HEK293 (cell line): ENCODE results near the gene ADAMTS17.

Experiments
- CTCF ChIA-PET: fragments of 350-600 bp; formaldehyde crosslinking; extraction: SDS; loops from one replicate; lab custom pipeline; 2021; ENCODE audit warnings: antibody characterized with exemption; lab: Yijun Ruan, JAX
- POLR2A ChIA-PET: fragments of 300-600 bp; formaldehyde crosslinking; extraction: SDS; loops from one replicate; lab custom pipeline; 2020; ENCODE audit warnings: antibody characterized with exemption, inconsistent platforms; lab: Yijun Ruan, JAX
- H3K27ac ChIP-seq: fragments of 200-500 bp; sonication (Bioruptor generic); 2 replicates; pipeline ENCODE4 v1.5.1; 2014; ENCODE audit warnings: low read depth, low read length, control low read depth, inconsistent platforms; ENCODE audit errors: extremely low read depth
- H3K36me3 ChIP-seq, 2 experiments: fragments of 200-500 bp in 1 of 2; sonication (Bioruptor generic) in 1 of 2; 1 replicate in 1 of 2; 2 replicates in 1 of 2; pipeline ENCODE4 v1.5.1; 2014 to 2017; ENCODE audit warnings: inconsistent platforms in 2 of 2, low read length in 2 of 2; ENCODE audit not compliant: control insufficient read depth in 2 of 2, insufficient read depth in 1 of 2
- H3K4me1 ChIP-seq: fragments of 200-500 bp; sonication (Bioruptor generic); 2 replicates; pipeline ENCODE4 v1.5.1; 2014; ENCODE audit warnings: mild to moderate bottlenecking, low read length, inconsistent platforms; ENCODE audit not compliant: control insufficient read depth, insufficient read depth
- H3K4me3 ChIP-seq: 2 replicates; pipeline ENCODE4 v1.5.1; 2011; ENCODE audit warnings: low read depth, mild to moderate bottlenecking, control low read depth, low read length, moderate library complexity
- H3K9me3 ChIP-seq: fragments of 200-500 bp; sonication (Bioruptor generic); 2 replicates; pipeline ENCODE4 v1.5.1; 2014; ENCODE audit warnings: low read depth, low read length, inconsistent platforms; ENCODE audit not compliant: control insufficient read depth, insufficient read depth
- FEZF1 ChIP-seq: fragments of 450-650 bp; formaldehyde crosslinking; IDR thresholded peaks from 2 replicates; pipeline ENCODE4 v1.5.1; 2016; ENCODE audit warnings: missing biosample characterization, missing genetic modification characterization
- KLF1 ChIP-seq: fragments of 450-650 bp; formaldehyde crosslinking; IDR thresholded peaks from 2 replicates; pipeline ENCODE4 v1.5.1; 2016; ENCODE audit warnings: missing biosample characterization, missing genetic modification characterization
- MZF1 ChIP-seq: fragments of 450-650 bp; formaldehyde crosslinking; IDR thresholded peaks from 2 replicates; pipeline ENCODE4 v1.5.1; 2017; ENCODE audit warnings: missing biosample characterization, missing genetic modification characterization, borderline replicate concordance
- TCF7L2 ChIP-seq: IDR thresholded peaks from 2 replicates; pipeline ENCODE4 v1.6.1; 2011; ENCODE audit warnings: low read depth, mild to moderate bottlenecking, inconsistent platforms, low read length, moderate library complexity, borderline replicate concordance
- WT1 ChIP-seq: fragments of 450-650 bp; formaldehyde crosslinking; IDR thresholded peaks from 2 replicates; pipeline ENCODE4 v1.5.1; 2016; ENCODE audit warnings: missing biosample characterization, missing genetic modification characterization
- YY2 ChIP-seq: fragments of 450-650 bp; formaldehyde crosslinking; IDR thresholded peaks from 2 replicates; pipeline ENCODE4 v1.5.1; 2016; ENCODE audit warnings: missing biosample characterization, missing genetic modification characterization
- ZNF174 ChIP-seq: fragments of 450-650 bp; formaldehyde crosslinking; IDR thresholded peaks from 2 replicates; pipeline ENCODE4 v1.5.0; 2017; ENCODE audit warnings: missing biosample characterization, mild to moderate bottlenecking, missing genetic modification characterization
- ZNF341 ChIP-seq: fragments of 450-650 bp; formaldehyde crosslinking; IDR thresholded peaks from 2 replicates; pipeline ENCODE4; 2016; ENCODE audit warnings: low read depth, missing biosample characterization, missing genetic modification characterization
- ZNF354C ChIP-seq: fragments of 450-650 bp; formaldehyde crosslinking; IDR thresholded peaks from 2 replicates; pipeline ENCODE4 v1.5.1; 2016; ENCODE audit warnings: missing biosample characterization, missing genetic modification characterization, low read depth, borderline replicate concordance
- ZNF366 ChIP-seq: fragments of 450-650 bp; formaldehyde crosslinking; conservative IDR thresholded peaks from 2 replicates; pipeline ENCODE4 v1.5.1; 2016; ENCODE audit warnings: missing biosample characterization, missing genetic modification characterization
- ZNF391 ChIP-seq: fragments of 450-650 bp; formaldehyde crosslinking; IDR thresholded peaks from 2 replicates; pipeline ENCODE4 v1.5.1; 2016; ENCODE audit warnings: low read depth, missing biosample characterization, missing genetic modification characterization, borderline replicate concordance
- ZNF510 ChIP-seq: fragments of 450-650 bp; formaldehyde crosslinking; IDR thresholded peaks from 2 replicates; pipeline ENCODE4 v1.5.1; 2018; ENCODE audit warnings: mild to moderate bottlenecking, missing genetic modification characterization, missing biosample characterization; ENCODE audit not compliant: insufficient replicate concordance
- ZNF544 ChIP-seq: fragments of 450-650 bp; formaldehyde crosslinking; IDR thresholded peaks from 2 replicates; pipeline ENCODE4 v1.5.0; 2017; ENCODE audit warnings: missing biosample characterization, missing genetic modification characterization
- ZNF596 ChIP-seq: fragments of 450-650 bp; IDR thresholded peaks from 2 replicates; pipeline ENCODE4 v1.5.0; 2018; ENCODE audit warnings: missing biosample characterization, mild to moderate bottlenecking, missing genetic modification characterization, moderate library complexity
- ZNF701 ChIP-seq: fragments of 450-650 bp; formaldehyde crosslinking; IDR thresholded peaks from 2 replicates; pipeline ENCODE4 v1.5.1; 2016; ENCODE audit warnings: missing biosample characterization, missing genetic modification characterization
- ZNF76 ChIP-seq: fragments of 450-650 bp; formaldehyde crosslinking; IDR thresholded peaks from 2 replicates; pipeline ENCODE4; 2016; ENCODE audit warnings: low read depth, missing biosample characterization, missing genetic modification characterization, borderline replicate concordance
- ZNF792 ChIP-seq: fragments of 450-650 bp; formaldehyde crosslinking; IDR thresholded peaks from 2 replicates; pipeline ENCODE4 v1.5.1; 2016; ENCODE audit warnings: missing biosample characterization, missing genetic modification characterization
- ZNF843 ChIP-seq: fragments of 450-650 bp; formaldehyde crosslinking; IDR thresholded peaks from 2 replicates; pipeline ENCODE4 v1.5.1; 2016; ENCODE audit warnings: missing biosample characterization, missing genetic modification characterization
- ZXDB ChIP-seq: fragments of 450-650 bp; formaldehyde crosslinking; IDR thresholded peaks from 2 replicates; pipeline ENCODE4 v1.5.1; 2016; ENCODE audit warnings: missing biosample characterization, missing genetic modification characterization
- TF ChIP-seq, protein P1 (sequence below): fragments of 450-650 bp; formaldehyde crosslinking; IDR thresholded peaks from 2 replicates; pipeline ENCODE4 v1.5.1; 2017; ENCODE audit warnings: missing biosample characterization, missing genetic modification characterization
- TF ChIP-seq, protein P2 (sequence below): fragments of 450-650 bp; formaldehyde crosslinking; IDR thresholded peaks from 2 replicates; pipeline ENCODE4 v1.5.1; 2016; ENCODE audit warnings: missing biosample characterization, missing genetic modification characterization
- TF ChIP-seq, protein P3 (sequence below): fragments of 450-650 bp; formaldehyde crosslinking; IDR thresholded peaks from 2 replicates; pipeline ENCODE4 v1.5.1; 2016; ENCODE audit warnings: missing biosample characterization, missing genetic modification characterization
- TF ChIP-seq, protein P4 (sequence below): fragments of 450-650 bp; formaldehyde crosslinking; IDR thresholded peaks from 2 replicates; pipeline ENCODE4 v1.5.1; 2017; ENCODE audit warnings: missing biosample characterization, missing genetic modification characterization
- TF ChIP-seq, protein P5 (sequence below): fragments of 450-650 bp; formaldehyde crosslinking; IDR thresholded peaks from 2 replicates; pipeline ENCODE4 v1.5.1; 2016; ENCODE audit warnings: missing biosample characterization, missing genetic modification characterization
- TF ChIP-seq, protein P6 (sequence below): fragments of 450-650 bp; formaldehyde crosslinking; IDR thresholded peaks from 2 replicates; pipeline ENCODE4 v1.5.1; 2016; ENCODE audit warnings: missing biosample characterization, missing genetic modification characterization

Gene ADAMTS17

DNA sequence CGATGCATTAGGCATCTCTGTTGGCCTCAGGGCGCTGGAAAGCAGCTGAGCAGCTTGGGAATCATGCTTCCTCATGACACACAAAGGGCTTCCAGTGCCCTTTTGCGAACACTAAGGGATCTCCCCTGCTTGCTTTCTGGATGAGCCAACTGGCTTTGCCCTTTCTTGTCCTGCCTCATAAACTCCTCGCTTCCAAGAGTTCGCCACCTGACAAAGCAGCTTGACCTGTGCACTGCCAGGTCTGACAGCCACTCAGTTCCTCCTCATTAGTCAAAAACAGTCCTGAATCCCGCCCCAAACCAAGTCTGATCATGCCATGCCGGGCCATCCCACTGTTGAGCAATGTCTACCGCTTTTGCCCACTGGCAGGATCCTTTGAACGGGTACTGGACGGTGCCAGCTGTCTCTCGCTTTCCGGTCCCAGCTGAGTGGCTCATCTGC is 343.1 kb downstream of the ADAMTS17 start (continued):
- TF ChIP-seq FEZF1 (tag by site-specific recombination) = no peak
- TF ChIP-seq ZNF544 (tag by site-specific recombination) = no peak
- TF ChIP-seq, protein P1, sequence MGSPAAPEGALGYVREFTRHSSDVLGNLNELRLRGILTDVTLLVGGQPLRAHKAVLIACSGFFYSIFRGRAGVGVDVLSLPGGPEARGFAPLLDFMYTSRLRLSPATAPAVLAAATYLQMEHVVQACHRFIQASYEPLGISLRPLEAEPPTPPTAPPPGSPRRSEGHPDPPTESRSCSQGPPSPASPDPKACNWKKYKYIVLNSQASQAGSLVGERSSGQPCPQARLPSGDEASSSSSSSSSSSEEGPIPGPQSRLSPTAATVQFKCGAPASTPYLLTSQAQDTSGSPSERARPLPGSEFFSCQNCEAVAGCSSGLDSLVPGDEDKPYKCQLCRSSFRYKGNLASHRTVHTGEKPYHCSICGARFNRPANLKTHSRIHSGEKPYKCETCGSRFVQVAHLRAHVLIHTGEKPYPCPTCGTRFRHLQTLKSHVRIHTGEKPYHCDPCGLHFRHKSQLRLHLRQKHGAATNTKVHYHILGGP = no peak
- TF ChIP-seq ZXDB (tag by site-specific recombination) = no peak

DNA sequence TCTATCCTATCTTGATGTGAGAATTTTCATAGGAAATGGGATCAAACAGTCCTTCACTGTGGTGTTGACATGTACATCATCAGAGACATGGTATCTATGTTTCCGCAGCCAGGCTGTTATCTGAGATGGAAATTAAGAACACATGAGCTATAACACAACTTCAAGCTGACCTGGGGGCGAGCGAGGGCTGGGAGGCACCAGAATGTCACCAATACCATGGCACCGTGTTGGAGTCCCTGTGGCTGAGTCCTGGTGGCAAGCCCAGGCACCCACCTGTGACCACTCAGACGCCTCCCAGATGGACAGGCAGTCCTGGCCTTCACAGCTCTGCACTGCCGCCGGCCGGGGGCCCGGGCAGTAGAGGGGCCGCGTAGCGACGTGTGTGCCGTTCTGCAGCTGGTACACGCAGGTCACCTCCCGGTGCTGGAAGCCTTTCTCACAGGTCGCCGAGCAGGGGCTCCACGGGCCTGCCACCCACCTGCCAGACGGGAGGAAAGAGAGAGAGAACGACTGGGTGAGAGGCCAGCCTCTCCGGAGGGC is 344.6 kb downstream of the ADAMTS17 start:
- Histone ChIP-seq H3K4me3 (no peak overlapping the region), H3K9me3 (no peaks in the 10 kb centered on the region), H3K27ac (no peak overlapping the region), H3K4me1 (peaks cover 5% of the 10 kb centered on the region; the same call in 1 of the 2 replicates), H3K36me3 (no peaks in the 10 kb centered on the region)
- POLR2A ChIA-PET = no interaction called here
- CTCF ChIA-PET = interaction anchor here (0.7 to 1.1 kb wide), 2 partner anchors 8 to 352 kb away, joined by 3 to 4 read pairs; no protein-coding TSS in a partner anchor
- TF ChIP-seq ZNF596 = no peak

DNA sequence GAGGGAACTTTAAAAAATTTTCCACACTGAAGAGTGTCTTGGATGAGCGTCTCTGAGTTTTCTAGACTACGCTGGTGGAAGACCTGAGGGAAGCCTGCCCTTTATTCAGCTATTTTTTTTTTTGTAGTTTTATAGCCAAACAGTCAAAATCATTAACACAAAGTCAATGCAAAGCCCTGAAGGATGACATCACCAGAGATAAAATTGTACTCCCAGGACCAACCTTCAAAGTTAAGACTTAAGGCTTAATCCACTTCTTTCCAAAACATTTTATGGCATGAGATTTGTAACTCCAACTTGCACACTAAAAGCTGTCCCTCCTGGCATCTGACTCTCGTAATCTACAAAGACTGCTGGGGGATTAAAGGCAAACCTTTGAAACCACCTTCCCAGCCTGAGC is 345.1 kb downstream of the ADAMTS17 start:
- CTCF ChIA-PET = interaction anchor here (0.6 kb wide), 1 partner anchor 34 kb away, joined by 3 read pairs; no protein-coding TSS in a partner anchor
- Histone ChIP-seq H3K9me3 (no peaks in the 10 kb centered on the region), H3K4me3 (no peak overlapping the region), H3K4me1 (peaks cover 5% of the 10 kb centered on the region; the same call in 1 of the 2 replicates), H3K27ac (no peak overlapping the region), H3K36me3 (no peaks in the 10 kb centered on the region)
- POLR2A ChIA-PET = no interaction called here
- TF ChIP-seq ZNF354C (no peak), ZNF510 (tag by site-specific recombination) (no peak), ZNF391 (tag by site-specific recombination) (no peak), ZNF843 (tag by site-specific recombination) (peak; percentile 67; the same call in 1 of the 2 replicates), YY2 (tag by site-specific recombination) (no peak), WT1 (tag by site-specific recombination) (no peak), ZNF792 (tag by site-specific recombination) (no peak), TCF7L2 (peak; percentile 20; the same call in 1 of the 2 replicates), ZNF76 (tag by site-specific recombination) (no peak), ZNF701 (tag by site-specific recombination) (no peak), ZNF596 (no peak), MZF1 (tag by site-specific recombination) (no peak), ZNF174 (tag by site-specific recombination) (no peak), KLF1 (tag by site-specific recombination) (no peak), ZNF341 (no peak), ZNF366 (tag by site-specific recombination) (no peak), ZXDB (tag by site-specific recombination) (no peak)
- TF ChIP-seq, protein P2, sequence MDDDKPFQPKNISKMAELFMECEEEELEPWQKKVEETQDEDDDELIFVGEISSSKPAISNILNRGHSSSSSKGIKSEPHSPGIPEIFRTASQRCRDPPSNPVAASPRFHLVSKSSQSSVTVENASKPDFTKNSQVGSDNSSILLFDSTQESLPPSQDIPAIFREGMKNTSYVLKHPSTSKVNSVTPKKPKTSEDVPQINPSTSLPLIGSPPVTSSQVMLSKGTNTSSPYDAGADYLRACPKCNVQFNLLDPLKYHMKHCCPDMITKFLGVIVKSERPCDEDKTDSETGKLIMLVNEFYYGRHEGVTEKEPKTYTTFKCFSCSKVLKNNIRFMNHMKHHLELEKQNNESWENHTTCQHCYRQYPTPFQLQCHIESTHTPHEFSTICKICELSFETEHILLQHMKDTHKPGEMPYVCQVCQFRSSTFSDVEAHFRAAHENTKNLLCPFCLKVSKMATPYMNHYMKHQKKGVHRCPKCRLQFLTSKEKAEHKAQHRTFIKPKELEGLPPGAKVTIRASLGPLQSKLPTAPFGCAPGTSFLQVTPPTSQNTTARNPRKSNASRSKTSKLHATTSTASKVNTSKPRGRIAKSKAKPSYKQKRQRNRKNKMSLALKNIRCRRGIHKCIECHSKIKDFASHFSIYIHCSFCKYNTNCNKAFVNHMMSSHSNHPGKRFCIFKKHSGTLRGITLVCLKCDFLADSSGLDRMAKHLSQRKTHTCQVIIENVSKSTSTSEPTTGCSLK (tag by site-specific recombination) = no peak
- TF ChIP-seq, protein P3, sequence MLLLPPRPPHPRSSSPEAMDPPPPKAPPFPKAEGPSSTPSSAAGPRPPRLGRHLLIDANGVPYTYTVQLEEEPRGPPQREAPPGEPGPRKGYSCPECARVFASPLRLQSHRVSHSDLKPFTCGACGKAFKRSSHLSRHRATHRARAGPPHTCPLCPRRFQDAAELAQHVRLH = 0 out of 2 replicates have a peak, but pooled peaks have one; percentile 11
- TF ChIP-seq, protein P4, sequence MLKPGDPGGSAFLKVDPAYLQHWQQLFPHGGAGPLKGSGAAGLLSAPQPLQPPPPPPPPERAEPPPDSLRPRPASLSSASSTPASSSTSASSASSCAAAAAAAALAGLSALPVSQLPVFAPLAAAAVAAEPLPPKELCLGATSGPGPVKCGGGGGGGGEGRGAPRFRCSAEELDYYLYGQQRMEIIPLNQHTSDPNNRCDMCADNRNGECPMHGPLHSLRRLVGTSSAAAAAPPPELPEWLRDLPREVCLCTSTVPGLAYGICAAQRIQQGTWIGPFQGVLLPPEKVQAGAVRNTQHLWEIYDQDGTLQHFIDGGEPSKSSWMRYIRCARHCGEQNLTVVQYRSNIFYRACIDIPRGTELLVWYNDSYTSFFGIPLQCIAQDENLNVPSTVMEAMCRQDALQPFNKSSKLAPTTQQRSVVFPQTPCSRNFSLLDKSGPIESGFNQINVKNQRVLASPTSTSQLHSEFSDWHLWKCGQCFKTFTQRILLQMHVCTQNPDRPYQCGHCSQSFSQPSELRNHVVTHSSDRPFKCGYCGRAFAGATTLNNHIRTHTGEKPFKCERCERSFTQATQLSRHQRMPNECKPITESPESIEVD (tag by site-specific recombination) = peak; percentile 67
- TF ChIP-seq, protein P5, sequence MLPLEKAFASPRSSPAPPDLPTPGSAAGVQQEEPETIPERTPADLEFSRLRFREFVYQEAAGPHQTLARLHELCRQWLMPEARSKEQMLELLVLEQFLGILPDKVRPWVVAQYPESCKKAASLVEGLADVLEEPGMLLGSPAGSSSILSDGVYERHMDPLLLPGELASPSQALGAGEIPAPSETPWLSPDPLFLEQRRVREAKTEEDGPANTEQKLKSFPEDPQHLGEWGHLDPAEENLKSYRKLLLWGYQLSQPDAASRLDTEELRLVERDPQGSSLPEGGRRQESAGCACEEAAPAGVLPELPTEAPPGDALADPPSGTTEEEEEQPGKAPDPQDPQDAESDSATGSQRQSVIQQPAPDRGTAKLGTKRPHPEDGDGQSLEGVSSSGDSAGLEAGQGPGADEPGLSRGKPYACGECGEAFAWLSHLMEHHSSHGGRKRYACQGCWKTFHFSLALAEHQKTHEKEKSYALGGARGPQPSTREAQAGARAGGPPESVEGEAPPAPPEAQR = no peak
- TF ChIP-seq, protein P6, sequence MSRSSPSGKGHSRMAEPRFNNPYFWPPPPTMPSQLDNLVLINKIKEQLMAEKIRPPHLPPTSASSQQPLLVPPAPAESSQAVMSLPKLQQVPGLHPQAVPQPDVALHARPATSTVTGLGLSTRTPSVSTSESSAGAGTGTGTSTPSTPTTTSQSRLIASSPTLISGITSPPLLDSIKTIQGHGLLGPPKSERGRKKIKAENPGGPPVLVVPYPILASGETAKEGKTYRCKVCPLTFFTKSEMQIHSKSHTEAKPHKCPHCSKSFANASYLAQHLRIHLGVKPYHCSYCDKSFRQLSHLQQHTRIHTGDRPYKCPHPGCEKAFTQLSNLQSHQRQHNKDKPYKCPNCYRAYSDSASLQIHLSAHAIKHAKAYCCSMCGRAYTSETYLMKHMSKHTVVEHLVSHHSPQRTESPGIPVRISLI (tag by site-specific recombination) = no peak
